BLaER1 treated with 17β-estradiol and CSF1 and Interleukin-3, amounts not matched to agents 10 nM and 100 nM (cell line): Measurements from ENCODE around the gene FAM184A.

ENCODE experiments used
- H3K27ac ChIP-seq, 11 experiments: shearing (Covaris generic); formaldehyde crosslinking; 2 replicates each; pipeline ENCODE4 v1.8.1; 2022
- H3K27me3 ChIP-seq, 11 experiments: shearing (Covaris generic); formaldehyde crosslinking; 2 replicates each; pipeline ENCODE4 v1.8.1; 2022
- H3K36me3 ChIP-seq, 11 experiments: shearing (Covaris generic); formaldehyde crosslinking; 2 replicates each; pipeline ENCODE4 v1.8.1; 2022
- H3K4me1 ChIP-seq, 10 experiments: shearing (Covaris generic); formaldehyde crosslinking; 2 replicates each; pipeline ENCODE4 v1.8.1; 2022
- H3K4me2 ChIP-seq, 11 experiments: shearing (Covaris generic); formaldehyde crosslinking; 2 replicates each; pipeline ENCODE4 v1.8.1; 2022
- H3K4me3 ChIP-seq, 10 experiments: shearing (Covaris generic); formaldehyde crosslinking; 2 replicates each; pipeline ENCODE4 v1.8.1; 2022
- H3K9ac ChIP-seq, 11 experiments: shearing (Covaris generic); formaldehyde crosslinking; 2 replicates each; pipeline ENCODE4 v1.8.1; 2022
- H3K9me3 ChIP-seq, 11 experiments: shearing (Covaris generic); formaldehyde crosslinking; replicated peaks in 1 of 11; 2 replicates each; pipeline ENCODE4 v1.8.1; 2022
- H4K20me1 ChIP-seq, 11 experiments: shearing (Covaris generic); formaldehyde crosslinking; 2 replicates each; pipeline ENCODE4 v1.8.1; 2022
- Cebpa-rat ChIP-seq, 11 experiments: shearing (Covaris generic); IDR thresholded peaks; 2 replicates each; pipeline ENCODE4 v1.8.1; 2022

FAM184A gene

DNA sequence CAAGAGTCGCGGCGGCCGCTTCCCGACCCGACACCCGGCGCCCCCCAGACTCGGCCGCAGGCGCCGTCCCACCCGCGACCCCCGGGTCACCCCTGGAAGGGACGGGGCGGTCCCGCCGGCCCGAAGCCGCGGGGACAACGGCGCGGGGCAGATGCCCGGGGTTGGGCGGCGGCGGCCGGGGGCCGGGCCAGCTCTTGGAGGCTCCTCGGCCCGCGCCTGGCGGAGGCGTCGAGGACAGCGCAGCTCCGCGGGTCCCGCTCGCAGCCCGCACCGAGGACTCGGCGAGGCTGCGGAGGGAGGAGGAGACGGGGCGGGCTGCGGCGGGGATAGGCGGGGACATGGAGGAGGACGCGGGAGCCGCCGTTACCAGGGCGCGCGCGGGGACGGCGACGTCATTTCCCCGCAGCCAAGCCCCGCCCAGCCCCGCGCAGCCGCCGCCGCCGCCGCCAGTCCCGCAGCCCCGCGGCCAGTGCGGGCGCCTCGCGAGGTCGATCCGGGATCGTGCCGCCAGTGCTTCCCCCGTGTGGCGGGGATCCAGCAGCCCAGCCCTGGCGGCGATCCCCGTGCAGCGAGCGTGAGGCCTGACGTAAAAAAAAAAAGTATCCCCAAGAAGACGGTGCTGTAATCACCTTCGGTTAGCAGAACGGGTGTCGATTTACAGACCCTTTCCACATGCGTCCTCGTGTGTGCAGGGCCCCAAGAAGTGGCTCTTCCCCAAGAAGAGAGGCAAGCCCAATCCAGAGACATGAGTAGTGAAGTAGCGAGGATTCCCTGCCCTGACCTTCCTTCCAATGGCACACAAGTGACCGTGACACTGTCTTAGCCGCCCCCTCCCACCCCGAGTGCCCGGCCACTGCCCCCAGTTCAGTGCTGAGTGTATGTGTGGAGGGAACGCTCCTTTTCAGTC lies at the start of gene FAM184A:
TSS of gene FAM184A (minus strand) at position 289 of the 907 bp plus-strand sequence. CDS start 365 bp downstream, outside the sequence.
- Histone ChIP-seq H3K36me3 (peaks cover 0 to 6% (median 0%) of the 10 kb centered on the region in 11 experiments; a peak in 1 of 22 replicates), H4K20me1 (no peaks in the 10 kb centered on the region), H3K4me2 (peak within 1 kb of the TSS; percentile 82 to 96 (median 93)), H3K4me1 (peaks cover 0 to 12% (median 8%) of the 10 kb centered on the region in 10 experiments; a peak in 12 of 20 replicates), H3K9me3 (peaks cover 22 to 38% (median 33%) of the 10 kb centered on the region in 11 experiments), H3K9ac (peak within 1 kb of the TSS; percentile 38 to 73 (median 63); a peak in 21 of 22 replicates), H3K27ac (0 out of 22 replicates have a peak within 1 kb of the TSS, but pooled peaks of 3 of the 11 experiments have one; percentile 13 to 28 (median 20)), H3K27me3 (peaks cover 41 to 50% (median 45%) of the 10 kb centered on the region in 11 experiments), H3K4me3 (peak within 1 kb of the TSS; percentile 64 to 76 (median 68))
- TF ChIP-seq Cebpa-rat (IDR thresholded peaks at IDR 0.05), result no peak

- no peak overlapping the region for H3K4me2 ChIP-seq
- H3K36me3 ChIP-seq, result no peaks in the 10 kb centered on the region
- H3K27me3 ChIP-seq, result no peaks in the 10 kb centered on the region
- H3K27ac ChIP-seq, result no peak overlapping the region
- TF ChIP-seq Cebpa-rat (IDR thresholded peaks at IDR 0.05), result no peak
- no peaks in the 10 kb centered on the region for H4K20me1 ChIP-seq
- peaks cover 0 to 9% (median 7%) of the 10 kb centered on the region in 10 experiments; a peak in 11 of 20 replicates for H3K4me1 ChIP-seq
- H3K4me3 ChIP-seq, result no peak overlapping the region
- H3K9ac ChIP-seq, result no peak overlapping the region
- H3K9me3 ChIP-seq, result peaks cover 0 to 5% (median 0%) of the 10 kb centered on the region in 11 experiments; a peak in 1 of 22 replicates
Observed at GRCh38 chr6:119127627-119128026, 49.2 kb upstream of the FAM184A start.

- H3K9me3 ChIP-seq, result peaks cover 0 to 5% (median 0%) of the 10 kb centered on the region in 11 experiments; a peak in 1 of 22 replicates
- peaks cover 0 to 9% (median 7%) of the 10 kb centered on the region in 10 experiments; a peak in 11 of 20 replicates for H3K4me1 ChIP-seq
- H3K4me3 ChIP-seq, result no peak overlapping the region
- H3K27me3 ChIP-seq, result no peaks in the 10 kb centered on the region
- H4K20me1 ChIP-seq, result no peaks in the 10 kb centered on the region
- no peak overlapping the region for H3K9ac ChIP-seq
- no peak overlapping the region for H3K27ac ChIP-seq
- no peak for TF ChIP-seq Cebpa-rat (IDR thresholded peaks at IDR 0.05)
- H3K4me2 ChIP-seq, result no peak overlapping the region
- no peaks in the 10 kb centered on the region for H3K36me3 ChIP-seq
Observed at GRCh38 chr6:119126826-119127225, 48.4 kb upstream of the FAM184A start.

DNA sequence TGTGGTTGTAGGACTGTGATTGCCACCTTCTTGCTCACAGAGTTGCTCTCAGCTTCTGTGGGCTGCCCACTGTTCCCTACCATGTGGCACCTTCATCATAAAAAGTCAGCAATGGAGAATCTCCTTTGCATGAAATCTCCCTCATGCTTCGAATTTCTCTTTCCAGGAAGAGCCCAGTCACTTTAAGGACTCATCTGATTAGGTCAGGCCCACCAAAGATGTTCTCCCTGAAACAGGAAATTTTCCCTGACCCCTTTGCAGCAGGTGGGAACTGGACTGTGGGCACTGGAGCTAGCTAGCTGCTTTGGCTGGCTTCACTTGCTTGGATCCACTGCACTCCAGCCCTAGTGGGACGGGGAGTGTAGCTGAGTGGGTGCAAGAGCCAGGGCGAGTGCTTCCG lies 47.7 kb upstream of the FAM184A start:
- H3K4me3 ChIP-seq, result no peak overlapping the region
- H3K27me3 ChIP-seq, result no peaks in the 10 kb centered on the region
- H3K4me1 ChIP-seq, result peaks cover 0 to 9% (median 7%) of the 10 kb centered on the region in 10 experiments; a peak in 11 of 20 replicates
- no peak for TF ChIP-seq Cebpa-rat (IDR thresholded peaks at IDR 0.05)
- H3K9me3 ChIP-seq, result peaks cover 0 to 5% (median 0%) of the 10 kb centered on the region in 11 experiments; a peak in 1 of 22 replicates
- H3K9ac ChIP-seq, result no peak overlapping the region
- no peaks in the 10 kb centered on the region for H3K36me3 ChIP-seq
- H3K27ac ChIP-seq, result no peak overlapping the region
- H3K4me2 ChIP-seq, result no peak overlapping the region
- no peaks in the 10 kb centered on the region for H4K20me1 ChIP-seq

DNA sequence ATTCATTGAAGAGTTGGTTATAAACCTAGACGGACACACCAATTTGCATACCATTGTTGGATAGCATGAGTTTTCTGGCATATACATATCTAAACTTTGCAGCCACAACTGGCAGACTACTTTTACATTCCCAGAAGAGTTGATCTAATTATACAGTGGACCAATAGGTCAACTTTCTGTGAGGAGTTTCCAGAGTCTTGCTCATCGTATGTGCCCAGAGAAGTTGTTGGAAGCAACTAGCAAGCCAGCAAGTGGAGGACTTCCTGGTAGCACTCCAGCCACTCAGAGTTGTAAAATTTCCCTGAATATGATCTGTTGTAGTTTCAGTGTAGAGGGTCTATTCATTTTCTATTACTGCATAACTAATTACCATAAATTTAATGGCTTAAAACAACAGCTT lies 47.1 kb upstream of the FAM184A start:
- H3K4me1 ChIP-seq, result peaks cover 0 to 9% (median 7%) of the 10 kb centered on the region in 10 experiments; a peak in 11 of 20 replicates
- no peak for TF ChIP-seq Cebpa-rat (IDR thresholded peaks at IDR 0.05)

DNA sequence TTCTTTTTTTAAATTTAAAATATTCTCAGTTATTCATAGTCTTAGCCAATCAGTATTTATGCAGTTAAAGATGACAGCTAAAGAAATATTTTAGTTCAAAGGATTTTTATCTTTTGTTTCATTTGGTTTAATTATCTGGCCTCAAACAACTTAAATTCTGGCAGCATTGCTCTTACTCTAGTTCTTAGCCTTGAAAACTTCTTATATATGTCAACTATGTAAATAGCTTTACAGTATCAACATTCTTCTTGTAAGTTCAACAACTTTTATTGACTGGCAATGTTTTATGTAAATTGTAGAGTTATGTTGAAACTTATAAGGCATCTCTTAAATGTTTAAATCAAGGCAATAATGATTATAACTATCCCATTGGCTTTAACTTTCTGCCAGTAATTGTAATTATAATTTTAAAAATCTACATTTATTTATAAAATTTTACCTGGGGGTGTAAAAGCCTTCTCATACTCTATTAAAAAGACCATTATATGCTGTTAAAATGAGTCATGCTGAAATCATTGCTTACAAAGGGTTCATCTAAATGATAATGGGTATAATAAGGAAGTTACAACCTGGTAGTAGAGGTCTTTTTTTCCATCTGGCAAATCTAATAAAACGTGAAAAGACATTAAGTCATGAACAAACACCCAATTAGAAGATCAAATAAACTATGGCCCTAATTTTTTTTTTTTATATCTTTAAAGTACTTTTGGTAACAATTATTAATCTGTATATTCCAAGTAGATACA lies 45.8 kb upstream of the FAM184A start:
- H4K20me1 ChIP-seq, result no peaks in the 10 kb centered on the region
- H3K4me3 ChIP-seq, result no peak overlapping the region
- H3K9me3 ChIP-seq, result peaks cover 0 to 5% (median 0%) of the 10 kb centered on the region in 11 experiments; a peak in 1 of 22 replicates
- H3K4me2 ChIP-seq, result no peak overlapping the region
- H3K27me3 ChIP-seq, result no peaks in the 10 kb centered on the region
- no peak for TF ChIP-seq Cebpa-rat (IDR thresholded peaks at IDR 0.05)
- no peak overlapping the region for H3K27ac ChIP-seq
- H3K36me3 ChIP-seq, result no peaks in the 10 kb centered on the region
- H3K4me1 ChIP-seq, result peaks cover 0 to 11% (median 6%) of the 10 kb centered on the region in 10 experiments; a peak in 11 of 20 replicates
- no peak overlapping the region for H3K9ac ChIP-seq

More for the DNA sequence above, 47.1 kb upstream of the FAM184A start:
- peaks cover 0 to 5% (median 0%) of the 10 kb centered on the region in 11 experiments; a peak in 1 of 22 replicates for H3K9me3 ChIP-seq
- H3K9ac ChIP-seq, result no peak overlapping the region
- no peak overlapping the region for H3K4me3 ChIP-seq
- no peaks in the 10 kb centered on the region for H3K27me3 ChIP-seq
- H4K20me1 ChIP-seq, result no peaks in the 10 kb centered on the region
- no peak overlapping the region for H3K4me2 ChIP-seq
- H3K36me3 ChIP-seq, result no peaks in the 10 kb centered on the region
- no peak overlapping the region for H3K27ac ChIP-seq

DNA sequence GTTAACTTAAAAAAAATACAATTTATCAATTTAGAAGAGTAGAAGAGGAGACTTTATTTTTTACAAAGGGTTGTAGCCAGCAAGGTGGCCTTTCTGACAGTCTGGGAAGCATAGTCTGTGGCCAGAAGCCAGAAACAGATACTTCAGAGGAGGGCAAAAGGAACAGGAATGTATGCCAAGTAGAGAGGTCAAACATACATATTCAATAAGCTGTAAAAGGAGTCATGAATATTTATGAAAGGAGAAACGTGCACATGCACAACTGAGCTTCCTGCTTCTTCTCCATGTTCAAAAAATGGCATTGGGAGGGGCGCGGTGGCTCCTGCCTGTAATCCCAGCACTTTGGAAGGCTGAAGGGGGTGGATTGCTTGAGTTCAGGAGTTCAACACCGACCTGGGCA lies 43.9 kb upstream of the FAM184A start:
- Histone ChIP-seq H3K9ac (no peak overlapping the region), H3K4me2 (no peak overlapping the region)

GRCh38 chr6:119121367-119121766 lies 42.9 kb upstream of the FAM184A start:
- no peak overlapping the region for H3K4me3 ChIP-seq
- no peaks in the 10 kb centered on the region for H3K36me3 ChIP-seq
- peaks cover 6 to 15% (median 11%) of the 10 kb centered on the region in 10 experiments; a peak in 19 of 20 replicates for H3K4me1 ChIP-seq
- H3K27ac ChIP-seq, result no peak overlapping the region
- peaks cover 0 to 5% (median 0%) of the 10 kb centered on the region in 11 experiments; a peak in 1 of 22 replicates for H3K9me3 ChIP-seq
- no peak for TF ChIP-seq Cebpa-rat (IDR thresholded peaks at IDR 0.05)
- H4K20me1 ChIP-seq, result no peaks in the 10 kb centered on the region
- H3K9ac ChIP-seq, result no peak overlapping the region
- no peak overlapping the region for H3K4me2 ChIP-seq
- H3K27me3 ChIP-seq, result no peaks in the 10 kb centered on the region

More for the DNA sequence above, 43.9 kb upstream of the FAM184A start:
- peaks cover 0 to 11% (median 6%) of the 10 kb centered on the region in 10 experiments; a peak in 11 of 20 replicates for H3K4me1 ChIP-seq
- no peak overlapping the region for H3K27ac ChIP-seq
- H3K9me3 ChIP-seq, result peaks cover 0 to 5% (median 0%) of the 10 kb centered on the region in 11 experiments; a peak in 1 of 22 replicates
- no peak overlapping the region for H3K4me3 ChIP-seq
- H3K36me3 ChIP-seq, result no peaks in the 10 kb centered on the region
- TF ChIP-seq Cebpa-rat (IDR thresholded peaks at IDR 0.05), result no peak
- H3K27me3 ChIP-seq, result no peaks in the 10 kb centered on the region
- H4K20me1 ChIP-seq, result no peaks in the 10 kb centered on the region
